ENCODE data around the gene AACS.

GRCh38 chr12:125187148-125187745, 122.0 kb downstream of the AACS start:
- TF ChIP-seq CTCF (IDR thresholded peaks at IDR 0.05) (no peak), POLR2A (IDR thresholded peaks at IDR 0.05) (no peak)
